Measurements from ENCODE around the gene VAV1.
"Not testable (repeated sequence)": the region's sequence is repeated elsewhere in the genome, so short reads cannot be mapped to it uniquely, and the experiment has no call there.

The VAV1 gene

DNA sequence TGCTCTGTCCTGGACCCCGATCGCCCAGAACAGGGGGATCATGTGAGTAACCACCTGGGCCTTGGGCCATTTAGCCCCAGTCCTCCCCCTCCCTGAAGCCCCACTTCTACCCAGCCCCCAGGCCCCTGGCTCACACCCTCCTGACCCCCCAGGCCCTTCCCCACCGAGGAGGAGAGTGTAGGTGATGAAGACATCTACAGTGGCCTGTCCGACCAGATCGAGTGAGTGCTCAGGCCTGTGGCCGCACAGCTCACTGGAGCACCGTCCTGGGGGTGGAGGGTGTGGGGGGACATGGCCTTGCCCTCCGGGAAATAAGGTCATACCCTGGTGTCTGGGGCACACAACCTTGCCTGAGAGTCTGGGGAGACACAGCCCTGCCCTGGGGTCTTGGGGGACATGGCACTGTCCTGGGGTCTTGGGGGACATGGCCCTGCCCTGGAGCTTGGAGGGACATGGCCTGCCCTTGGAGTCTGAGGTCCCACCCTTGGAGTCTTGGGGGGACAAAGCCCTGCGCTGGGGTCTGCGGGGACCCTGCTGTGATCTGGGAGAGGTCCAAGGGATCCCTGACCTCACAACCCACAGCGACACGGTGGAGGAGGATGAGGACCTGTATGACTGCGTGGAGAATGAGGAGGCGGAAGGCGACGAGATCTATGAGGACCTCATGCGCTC is 49.3 kb downstream of the VAV1 start:
- no peak for TF ChIP-seq POU2F2 (IDR thresholded peaks at IDR 0.05; ENCODE audit: low read depth, low read length)
- no peak for TF ChIP-seq SPI1 (IDR thresholded peaks at IDR 0.05; ENCODE audit: low read depth, low read length)
- TF ChIP-seq TAF1 (IDR thresholded peaks at IDR 0.05; ENCODE audit: low read depth, low read length) = no peak
- TF ChIP-seq POLR2A (IDR thresholded peaks at IDR 0.05; ENCODE audit: low read depth, low read length) = no peak
- no peak for TF ChIP-seq POLR2AphosphoS5 (IDR thresholded peaks at IDR 0.05; ENCODE audit: low read depth, low read length)
- TF ChIP-seq PAX5 (IDR thresholded peaks at IDR 0.05; ENCODE audit: insufficient read depth, low read length, severe bottlenecking) = no peak
- FAIRE-seq (no peak), DNase-seq (ENCODE audit: insufficient read length, low spot score) (no peak)

DNA sequence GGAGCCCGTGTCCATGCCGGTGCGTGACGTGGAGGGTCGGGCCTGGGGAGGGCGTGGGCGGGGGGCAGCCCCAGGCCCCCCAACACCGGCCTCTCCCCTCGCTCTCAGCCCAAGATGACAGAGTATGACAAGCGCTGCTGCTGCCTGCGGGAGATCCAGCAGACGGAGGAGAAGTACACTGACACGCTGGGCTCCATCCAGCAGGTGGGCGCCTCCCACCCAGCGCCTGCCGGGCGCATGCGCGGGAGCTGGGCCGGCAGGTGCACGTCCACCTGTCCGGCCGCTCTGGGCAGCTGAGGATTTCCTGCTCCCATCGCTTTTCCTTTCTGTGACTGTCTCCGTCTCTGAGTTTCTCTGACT is 49.8 kb downstream of the VAV1 start:
- no peak for FAIRE-seq
- TF ChIP-seq PAX5 (IDR thresholded peaks at IDR 0.05; ENCODE audit: insufficient read depth, low read length, severe bottlenecking) (no peak), SPI1 (IDR thresholded peaks at IDR 0.05; ENCODE audit: low read depth, low read length) (no peak), POU2F2 (IDR thresholded peaks at IDR 0.05; ENCODE audit: low read depth, low read length) (no peak), POLR2AphosphoS5 (IDR thresholded peaks at IDR 0.05; ENCODE audit: low read depth, low read length) (no peak), TAF1 (IDR thresholded peaks at IDR 0.05; ENCODE audit: low read depth, low read length) (no peak), POLR2A (IDR thresholded peaks at IDR 0.05; ENCODE audit: low read depth, low read length) (no peak)
- DNase-seq (ENCODE audit: insufficient read length, low spot score) = no peak

DNA sequence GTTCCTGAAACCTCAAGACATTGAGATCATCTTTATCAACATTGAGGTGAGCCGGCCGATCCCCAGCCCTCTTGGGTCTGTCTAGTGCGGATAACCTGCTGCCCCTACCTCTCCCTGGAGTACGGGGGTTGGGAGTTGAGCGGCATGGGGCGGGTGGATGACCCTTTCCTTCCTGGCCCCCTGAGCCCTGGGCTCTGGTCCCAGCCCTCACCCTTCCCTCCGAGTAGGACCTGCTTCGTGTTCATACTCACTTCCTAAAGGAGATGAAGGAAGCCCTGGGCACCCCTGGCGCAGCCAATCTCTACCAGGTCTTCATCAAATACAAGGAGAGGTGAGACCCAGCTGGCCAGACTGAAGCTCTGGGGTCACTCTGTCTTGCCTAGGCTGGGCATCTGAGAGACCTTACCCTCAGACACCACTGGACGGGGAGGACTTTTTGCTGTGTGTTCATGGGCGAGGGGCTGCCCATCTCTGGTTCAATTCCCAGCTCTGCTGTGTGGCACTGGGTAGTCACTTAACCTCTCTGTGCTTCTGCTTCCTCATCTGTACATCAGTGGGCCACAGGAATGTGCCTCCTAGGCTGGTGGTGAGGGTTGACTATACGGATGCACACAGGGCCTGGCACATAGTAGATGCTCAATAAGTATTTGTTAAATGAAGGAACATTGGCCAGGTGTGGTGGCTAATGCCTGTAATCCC is 52.7 kb downstream of the VAV1 start:
- FAIRE-seq (no peak), DNase-seq (ENCODE audit: insufficient read length, low spot score) (no peak)
- no peak for TF ChIP-seq PAX5 (IDR thresholded peaks at IDR 0.05; ENCODE audit: insufficient read depth, low read length, severe bottlenecking)
- no peak for TF ChIP-seq POLR2AphosphoS5 (IDR thresholded peaks at IDR 0.05; ENCODE audit: low read depth, low read length)
- no peak for TF ChIP-seq SPI1 (IDR thresholded peaks at IDR 0.05; ENCODE audit: low read depth, low read length)
- no peak for TF ChIP-seq POLR2A (IDR thresholded peaks at IDR 0.05; ENCODE audit: low read depth, low read length)
- TF ChIP-seq POU2F2 (IDR thresholded peaks at IDR 0.05; ENCODE audit: low read depth, low read length) = no peak
- TF ChIP-seq TAF1 (IDR thresholded peaks at IDR 0.05; ENCODE audit: low read depth, low read length) = no peak

DNA sequence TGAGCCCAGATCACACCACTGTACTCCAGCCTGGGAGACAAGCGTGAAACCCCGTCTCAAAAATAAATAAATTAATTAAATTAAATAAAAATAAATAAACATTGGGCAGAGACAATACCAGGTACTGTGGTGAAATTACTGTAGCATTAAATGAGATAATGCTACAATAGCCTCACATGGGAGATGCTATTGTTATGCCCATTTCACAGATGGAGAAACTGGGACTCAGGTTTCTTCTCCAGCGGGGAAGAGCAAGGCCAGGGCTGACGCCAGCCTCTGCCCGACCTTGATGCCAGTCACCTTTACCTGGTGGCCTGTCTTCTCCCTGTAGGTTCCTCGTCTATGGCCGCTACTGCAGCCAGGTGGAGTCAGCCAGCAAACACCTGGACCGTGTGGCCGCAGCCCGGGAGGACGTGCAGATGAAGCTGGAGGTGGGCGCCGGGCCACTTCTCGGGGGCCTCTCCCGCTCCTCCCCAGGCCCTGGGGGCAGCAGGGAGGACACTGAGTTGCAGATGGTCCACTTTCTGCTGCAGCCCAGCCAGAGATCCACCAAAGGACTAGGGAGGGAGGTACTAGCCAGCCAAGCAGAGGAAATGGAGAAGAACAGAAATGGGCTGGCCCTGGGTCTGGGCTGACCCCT is 53.9 kb downstream of the VAV1 start:
- no peak for DNase-seq (ENCODE audit: insufficient read length, low spot score)
- no peak for TF ChIP-seq POLR2A (IDR thresholded peaks at IDR 0.05; ENCODE audit: low read depth, low read length)
- TF ChIP-seq SPI1 (IDR thresholded peaks at IDR 0.05; ENCODE audit: low read depth, low read length) = no peak
- no peak for FAIRE-seq

DNA sequence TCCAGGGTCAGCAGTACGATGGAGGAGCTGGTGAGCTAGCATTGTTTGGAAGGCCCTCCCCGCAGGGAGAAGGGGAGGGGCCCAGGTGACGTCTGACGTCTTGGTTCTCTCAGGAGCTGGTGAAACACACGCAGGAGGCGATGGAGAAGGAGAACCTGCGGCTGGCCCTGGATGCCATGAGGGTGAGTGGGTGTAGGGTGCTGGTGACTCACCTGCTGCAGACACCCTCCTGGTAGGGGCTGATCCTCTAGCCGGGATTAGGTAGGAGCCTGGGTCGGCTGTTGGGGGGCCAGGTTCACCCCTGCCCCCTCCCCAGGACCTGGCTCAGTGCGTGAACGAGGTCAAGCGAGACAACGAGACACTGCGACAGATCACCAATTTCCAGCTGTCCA is 55.8 kb downstream of the VAV1 start:
- no peak for TF ChIP-seq POLR2A (IDR thresholded peaks at IDR 0.05; ENCODE audit: low read depth, low read length)
- no peak for DNase-seq (ENCODE audit: insufficient read length, low spot score)
- no peak for FAIRE-seq

DNA sequence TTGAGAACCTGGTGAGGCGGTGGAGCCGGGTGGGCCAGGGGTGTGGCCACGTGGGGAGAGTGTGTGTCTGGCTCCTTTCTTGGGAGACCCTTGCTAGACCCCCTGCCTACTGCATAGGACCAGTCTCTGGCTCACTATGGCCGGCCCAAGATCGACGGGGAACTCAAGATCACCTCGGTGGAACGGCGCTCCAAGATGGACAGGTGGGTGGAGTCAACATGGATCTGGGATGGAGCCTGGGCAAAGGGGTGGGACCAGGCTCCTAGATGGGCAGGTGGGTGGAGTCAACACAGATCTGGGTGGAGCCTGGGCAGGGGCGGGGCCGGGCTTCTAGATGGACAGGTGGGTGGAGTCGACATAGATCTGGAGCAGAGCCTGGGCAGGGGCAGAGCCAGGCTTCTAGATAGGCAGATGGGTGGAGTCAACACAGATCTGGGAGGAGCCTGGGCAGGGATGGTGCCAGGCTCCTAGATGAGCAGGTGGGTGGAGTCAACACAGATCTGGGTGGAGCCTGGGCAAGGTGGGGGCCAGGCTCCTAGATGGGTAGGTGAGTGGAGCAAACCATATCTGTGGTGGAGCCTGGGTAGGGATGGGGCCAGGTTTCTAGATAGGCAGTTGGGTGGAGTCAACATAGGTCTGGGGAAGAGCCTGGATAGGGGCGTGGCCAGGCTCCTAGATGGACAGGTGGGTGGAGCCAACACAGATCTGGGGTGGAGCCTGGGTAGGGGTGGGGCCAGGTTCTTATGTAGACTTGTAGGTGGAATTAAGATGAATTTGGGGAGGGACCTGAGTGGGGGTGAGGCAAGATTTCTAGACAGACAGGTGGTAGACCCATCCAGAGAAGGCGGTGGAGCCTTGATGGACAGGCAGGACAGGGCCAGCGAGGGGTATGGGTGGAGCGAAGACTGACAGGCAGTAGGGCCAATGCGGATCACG is 56.5 kb downstream of the VAV1 start:
- DNase-seq (ENCODE audit: insufficient read length, low spot score) = peak; percentile 64
- TF ChIP-seq POLR2AphosphoS5 (IDR thresholded peaks at IDR 0.05; ENCODE audit: low read depth, low read length) = no peak
- no peak for TF ChIP-seq TAF1 (IDR thresholded peaks at IDR 0.05; ENCODE audit: low read depth, low read length)
- no peak for TF ChIP-seq PAX5 (IDR thresholded peaks at IDR 0.05; ENCODE audit: insufficient read depth, low read length, severe bottlenecking)
- no peak for TF ChIP-seq POLR2A (IDR thresholded peaks at IDR 0.05; ENCODE audit: low read depth, low read length)
- TF ChIP-seq SPI1 (IDR thresholded peaks at IDR 0.05; ENCODE audit: low read depth, low read length) = no peak
- TF ChIP-seq POU2F2 (IDR thresholded peaks at IDR 0.05; ENCODE audit: low read depth, low read length) = no peak
- FAIRE-seq = peak; percentile 50

DNA sequence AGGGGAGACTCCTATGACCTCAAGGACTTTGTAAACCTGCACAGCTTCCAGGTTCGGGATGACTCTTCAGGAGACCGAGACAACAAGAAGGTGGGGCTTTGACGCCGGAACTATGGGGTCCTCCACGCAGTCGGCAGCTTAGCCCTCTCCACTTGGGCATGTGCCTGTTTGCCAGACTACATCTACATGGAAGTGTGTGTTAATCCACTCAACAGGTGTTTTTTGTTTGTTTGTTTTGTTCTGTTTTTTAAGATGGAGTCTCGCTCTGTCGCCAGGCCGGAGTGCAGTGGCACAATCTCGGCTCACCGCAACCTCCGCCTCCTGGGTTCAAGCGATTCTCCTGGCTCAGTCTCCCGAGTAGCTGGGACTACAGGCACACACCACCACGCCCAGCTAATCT is 57.3 kb downstream of the VAV1 start:
- DNase-seq (ENCODE audit: insufficient read length, low spot score); FAIRE-seq: not testable (repeated sequence)

DNA sequence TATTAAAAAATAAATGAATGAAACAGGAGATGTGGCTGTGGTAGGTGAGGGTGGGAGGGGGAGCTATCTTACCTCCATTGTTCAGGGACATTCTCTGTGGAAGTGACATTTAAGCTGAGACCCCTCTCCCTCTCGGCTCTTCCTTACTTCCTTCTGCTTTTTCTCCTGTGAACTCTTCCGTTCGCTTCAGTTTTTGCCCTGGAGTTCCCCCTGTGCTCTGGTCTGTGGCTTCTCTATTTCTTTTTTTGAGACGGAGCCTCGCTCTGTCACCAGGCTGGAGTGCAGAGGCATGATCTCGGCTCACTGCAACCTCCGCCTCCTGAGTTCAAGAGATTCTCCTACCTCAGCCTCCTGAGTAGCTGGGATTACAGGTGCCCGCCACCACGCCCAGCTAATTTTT is 58.6 kb downstream of the VAV1 start:
- FAIRE-seq = not testable (repeated sequence)

DNA sequence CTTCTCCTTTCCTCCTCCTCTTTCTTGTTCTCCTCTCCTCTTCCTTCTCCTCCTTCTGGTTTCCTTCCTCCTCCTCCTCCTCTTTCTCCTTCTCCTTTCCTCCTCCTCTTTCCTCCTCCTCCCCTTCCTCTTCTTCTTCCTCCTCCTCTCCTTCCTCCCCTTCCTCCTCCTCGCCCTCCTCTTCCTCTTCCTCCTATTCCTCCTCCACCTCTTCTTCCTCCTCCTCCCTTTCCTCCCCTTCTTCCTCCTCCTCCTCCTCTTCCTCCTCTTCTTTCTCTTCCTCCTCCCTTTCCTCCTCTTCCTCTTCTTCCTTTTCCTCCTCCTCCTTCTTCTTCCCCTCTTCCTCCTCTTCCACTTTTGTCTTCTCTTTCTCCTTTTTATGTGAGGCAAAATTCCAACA is 59.9 kb downstream of the VAV1 start:
- DNase-seq (ENCODE audit: insufficient read length, low spot score) = no peak
- no peak for FAIRE-seq
- no peak for TF ChIP-seq POLR2AphosphoS5 (IDR thresholded peaks at IDR 0.05; ENCODE audit: low read depth, low read length)
- TF ChIP-seq SPI1 (IDR thresholded peaks at IDR 0.05; ENCODE audit: low read depth, low read length) = no peak
- no peak for TF ChIP-seq POU2F2 (IDR thresholded peaks at IDR 0.05; ENCODE audit: low read depth, low read length)
- no peak for TF ChIP-seq TAF1 (IDR thresholded peaks at IDR 0.05; ENCODE audit: low read depth, low read length)
- TF ChIP-seq POLR2A (IDR thresholded peaks at IDR 0.05; ENCODE audit: low read depth, low read length) = no peak
- TF ChIP-seq PAX5 (IDR thresholded peaks at IDR 0.05; ENCODE audit: insufficient read depth, low read length, severe bottlenecking) = no peak

More for the DNA sequence above, 58.6 kb downstream of the VAV1 start:
- DNase-seq (ENCODE audit: insufficient read length, low spot score) = not testable (repeated sequence)

All from GM12891 (cell line).